GM18526 (cell line): ENCODE results near the gene TRIM14.

Source experiments
- POLR2A ChIP-seq: IDR thresholded peaks from 3 replicates; pipeline ENCODE4 v1.6.1; 2011; ENCODE audit not compliant: insufficient read length; ENCODE audit errors: extremely low read depth

TRIM14 gene

DNA sequence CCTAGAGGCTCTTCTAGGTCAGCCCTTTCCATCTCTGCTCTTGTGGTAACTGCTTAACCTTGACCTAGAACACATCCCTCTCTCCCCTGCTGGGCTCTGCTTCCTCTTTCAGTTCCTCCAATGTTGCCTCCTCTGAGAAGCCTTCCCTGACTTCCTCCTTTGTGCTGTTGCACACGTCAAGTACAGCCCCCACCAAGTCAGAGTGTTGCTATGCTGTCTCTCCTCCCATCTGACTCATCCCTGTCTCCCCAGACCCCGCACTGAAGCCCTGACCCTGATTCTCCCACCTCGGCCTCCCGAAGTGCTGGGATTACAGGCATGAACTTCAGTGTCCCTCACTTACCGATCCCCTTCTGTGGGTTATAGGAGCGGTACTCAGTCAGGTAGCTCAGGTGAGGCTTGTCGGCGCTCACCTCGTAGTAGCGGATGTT lies 10.4 kb upstream of the TRIM14 start:
- TF ChIP-seq POLR2A: no peak

DNA sequence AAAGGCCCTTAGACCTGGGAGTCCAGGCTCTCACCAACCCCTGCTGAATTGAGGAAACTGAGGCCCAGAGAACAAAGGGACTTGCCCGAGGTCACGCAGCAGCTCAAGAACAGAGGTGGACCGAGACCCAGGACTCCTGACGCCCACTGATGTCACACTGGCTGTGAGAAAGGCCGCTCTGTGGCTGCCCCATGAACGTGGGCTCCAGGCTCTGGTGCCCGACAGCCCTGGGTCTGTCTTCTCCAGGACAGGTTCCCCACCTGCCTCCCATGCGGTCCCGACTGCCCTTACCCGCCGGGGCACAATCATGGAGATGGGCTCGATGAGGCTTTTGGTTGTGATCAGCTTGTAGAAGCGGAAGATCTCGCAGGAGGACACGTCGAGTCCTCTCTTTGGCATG lies 9.3 kb upstream of the TRIM14 start:
- TF ChIP-seq POLR2A: no peak

DNA sequence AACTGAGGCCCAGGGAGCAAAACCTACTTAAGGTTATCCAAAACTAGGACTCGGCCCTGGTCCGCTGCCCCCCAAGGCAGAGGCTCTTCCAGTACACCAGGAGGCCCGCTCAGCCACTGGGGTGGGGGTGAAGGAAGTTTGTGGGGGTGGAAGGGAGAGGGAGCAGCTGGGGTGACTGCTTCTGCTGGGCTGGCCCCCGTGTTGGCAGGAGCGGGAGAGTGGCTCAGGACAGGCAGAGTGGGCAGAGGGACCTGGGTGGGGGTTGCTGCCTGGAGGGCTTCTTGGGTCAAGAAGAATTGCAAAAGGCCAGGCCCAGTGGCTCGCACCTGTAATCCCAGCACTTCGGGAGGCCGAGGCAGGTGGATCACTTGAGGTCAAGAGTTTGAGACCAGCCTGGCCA lies 8.2 kb upstream of the TRIM14 start:
- TF ChIP-seq POLR2A: no peak

DNA sequence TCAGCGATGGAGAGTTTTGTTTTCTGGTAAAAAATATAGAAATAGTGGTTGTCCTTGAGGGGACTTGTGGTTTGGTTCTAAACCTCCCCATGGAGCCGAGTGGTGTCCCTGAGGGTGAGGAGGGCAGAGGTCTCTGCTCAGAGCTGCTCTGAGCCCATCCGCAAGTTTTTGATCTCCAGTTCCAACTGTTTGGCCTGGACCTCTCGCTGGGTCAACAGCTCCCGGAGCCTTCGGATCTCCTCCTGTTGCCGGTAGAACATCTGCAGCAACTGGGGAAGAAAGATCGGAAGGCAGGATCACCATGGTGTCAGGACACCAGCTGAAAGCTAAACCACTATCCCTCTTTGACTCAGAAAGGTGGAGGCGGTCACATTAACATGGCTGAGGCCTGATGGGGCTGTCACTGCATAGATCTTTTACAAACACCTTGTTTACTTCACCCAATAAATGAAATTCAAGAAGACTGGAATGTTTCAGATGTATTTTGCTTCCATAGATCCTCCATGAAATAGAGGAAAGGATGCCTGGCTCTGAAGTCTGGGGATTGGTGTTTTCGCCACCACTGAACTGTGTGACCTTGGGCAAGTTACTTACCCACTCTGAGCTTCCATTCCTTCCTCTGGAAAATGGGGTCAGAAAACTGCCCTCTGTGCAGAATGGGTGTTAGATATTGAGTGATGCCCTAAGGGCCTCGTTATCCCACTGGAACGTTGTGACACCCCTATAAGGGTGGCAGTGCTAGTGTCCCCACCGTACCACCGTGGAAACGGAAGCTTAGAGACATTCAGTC lies 5.8 kb upstream of the TRIM14 start:
- no peak for TF ChIP-seq POLR2A

DNA sequence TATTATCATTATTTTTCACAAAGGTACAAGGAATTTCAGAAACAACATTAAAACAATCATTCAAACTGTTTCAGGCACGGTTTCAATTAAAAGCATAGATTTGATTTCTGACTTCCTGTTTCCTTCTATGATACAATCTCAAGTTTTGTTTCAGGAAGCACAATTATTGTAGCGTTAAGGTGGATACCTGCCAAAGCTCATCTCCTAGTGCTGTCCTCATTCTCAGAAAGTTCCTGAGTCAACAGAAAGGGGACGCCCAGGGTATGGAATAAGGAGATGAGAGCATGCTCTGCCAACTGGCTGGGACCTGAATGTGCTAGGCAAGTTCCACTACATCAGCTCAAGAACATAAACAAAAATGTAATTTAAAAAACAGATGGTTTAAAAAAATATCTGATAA lies 2.0 kb upstream of the TRIM14 start:
- no peak for TF ChIP-seq POLR2A

DNA sequence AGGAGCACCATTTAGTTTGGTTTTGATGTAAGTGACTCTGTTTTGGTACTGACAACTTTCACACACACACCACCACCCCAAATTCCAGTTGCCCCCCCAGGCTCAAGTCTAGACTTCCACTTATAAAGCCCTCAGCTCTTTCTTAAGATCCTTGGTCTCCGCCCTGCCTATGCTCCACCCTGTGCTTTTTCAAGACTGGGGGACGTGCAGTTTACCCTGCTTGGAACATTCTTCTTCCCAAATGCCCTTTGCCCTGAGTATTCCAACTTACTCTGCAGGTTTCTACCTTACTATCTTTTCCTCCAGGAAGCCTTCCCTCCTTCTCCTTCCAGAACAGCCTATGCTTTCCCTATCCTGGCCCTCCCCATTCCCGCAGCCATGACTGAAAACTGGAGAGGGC lies 1.5 kb upstream of the TRIM14 start:
- TF ChIP-seq POLR2A: no peak

DNA sequence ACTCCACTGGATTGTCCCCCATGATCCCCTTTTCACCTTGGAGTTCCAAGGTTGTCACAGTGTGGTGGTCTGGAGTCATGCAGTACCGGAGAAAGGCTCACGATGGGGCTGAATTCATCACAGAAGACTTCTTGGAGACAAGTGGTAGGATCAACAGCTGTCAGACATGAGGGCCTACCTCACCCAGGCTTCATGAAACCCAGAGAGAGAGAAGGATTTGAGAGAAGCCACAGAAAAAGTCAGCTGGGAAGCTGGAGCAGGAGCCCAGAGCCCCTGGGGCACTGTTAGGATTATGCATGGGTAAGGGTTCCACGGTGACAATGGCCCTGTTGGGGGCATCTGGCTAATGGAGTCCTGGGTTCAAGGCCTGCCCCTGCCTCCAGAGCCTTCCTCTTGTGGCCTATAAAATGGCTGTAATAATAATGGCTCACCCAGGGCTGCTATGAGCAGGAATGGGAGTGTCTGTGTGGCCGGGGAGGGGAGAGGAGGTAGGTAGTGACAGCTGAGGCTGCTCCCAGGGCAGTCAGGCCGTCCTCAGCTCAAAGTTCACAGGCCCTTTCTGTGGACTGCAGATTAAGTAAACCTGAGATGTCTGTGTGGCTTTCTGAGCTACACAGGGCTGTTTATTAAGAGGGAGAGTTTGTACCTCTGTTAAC lies 910 bp downstream of the TRIM14 start:
- no peak for TF ChIP-seq POLR2A

DNA sequence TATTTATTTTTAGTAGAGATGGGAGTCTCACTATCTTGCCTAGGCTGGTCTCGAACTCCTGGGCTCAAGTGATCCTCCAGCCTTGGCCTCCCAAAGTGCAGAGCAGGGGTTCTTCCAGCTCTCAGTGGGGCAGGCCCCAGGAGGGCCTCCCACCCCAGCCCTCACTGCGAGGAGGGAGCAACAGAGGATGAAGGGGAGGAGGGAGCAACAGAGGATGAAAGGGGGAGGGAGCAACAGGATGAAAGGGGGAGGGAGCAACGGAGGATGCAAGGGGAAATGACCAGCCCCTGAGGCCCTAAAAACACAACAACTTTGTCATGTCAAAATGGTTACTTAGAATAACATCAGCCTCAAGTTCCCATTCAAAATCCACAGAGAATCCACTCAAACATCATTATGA lies 10.0 kb downstream of the TRIM14 start:
- TF ChIP-seq POLR2A: no peak

DNA sequence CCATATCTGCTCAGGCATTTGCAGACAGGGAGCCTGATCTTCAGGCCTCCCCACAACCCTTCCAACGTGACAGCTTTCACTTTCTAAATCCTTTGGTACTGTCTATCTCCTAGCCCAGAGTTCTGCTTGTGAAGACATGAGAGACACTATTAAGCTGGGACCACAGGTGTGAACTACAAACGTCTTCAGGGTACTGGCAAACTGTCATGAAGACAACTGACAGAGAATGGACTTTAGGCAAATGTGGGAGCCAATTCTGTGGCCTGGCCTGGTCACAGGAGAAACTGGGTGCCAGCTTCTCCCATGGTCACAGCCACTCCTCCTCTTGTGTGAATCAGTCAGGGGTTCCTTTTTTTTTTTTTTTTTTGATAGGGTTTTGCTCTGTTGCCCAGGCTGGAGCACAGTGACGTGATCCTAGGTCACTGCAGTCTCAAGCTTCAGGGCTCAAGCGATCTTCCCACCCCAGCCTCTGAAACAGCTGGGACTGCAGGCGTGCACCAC lies 10.4 kb downstream of the TRIM14 start:
- TF ChIP-seq POLR2A: no peak

DNA sequence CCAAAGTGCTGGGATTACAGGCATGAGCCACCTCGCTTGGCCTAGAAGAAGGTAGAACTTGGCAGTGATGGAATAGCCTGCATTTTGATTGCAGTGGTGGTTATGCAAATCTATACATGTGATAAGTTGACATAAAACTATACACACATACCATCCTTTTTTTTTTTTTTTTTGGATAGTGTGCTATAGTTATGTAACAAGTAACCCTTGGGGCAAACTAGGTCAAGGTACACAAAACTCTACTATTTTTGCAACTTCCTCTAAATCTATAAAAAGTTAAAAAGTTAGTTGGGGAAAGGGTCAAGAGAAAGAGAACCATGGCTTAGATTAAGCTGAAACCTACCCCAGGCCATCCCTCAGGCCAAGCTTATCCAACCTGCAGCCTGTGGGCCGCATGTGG lies 11.1 kb downstream of the TRIM14 start:
- TF ChIP-seq POLR2A: no peak

DNA sequence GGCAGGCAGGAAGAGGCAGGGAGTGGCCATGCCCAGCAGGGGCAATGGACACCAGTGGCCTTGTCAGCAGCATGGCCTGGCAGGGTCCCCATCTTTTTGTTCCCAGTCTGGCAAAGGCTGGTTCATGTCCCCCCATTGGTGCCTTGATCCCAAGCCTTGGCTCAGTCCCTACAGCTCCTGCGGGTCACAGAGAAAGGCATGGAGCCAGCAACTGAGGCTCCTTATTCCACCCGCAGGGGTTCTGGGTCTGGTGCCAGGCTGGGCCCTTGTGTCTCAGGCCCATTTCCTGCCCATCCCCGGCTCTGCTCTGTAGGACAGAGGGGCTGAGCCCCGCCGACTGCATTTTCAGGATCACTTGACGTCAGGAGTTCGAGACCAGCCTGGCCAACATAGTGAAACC lies 14.0 kb downstream of the TRIM14 start:
- no peak for TF ChIP-seq POLR2A

DNA sequence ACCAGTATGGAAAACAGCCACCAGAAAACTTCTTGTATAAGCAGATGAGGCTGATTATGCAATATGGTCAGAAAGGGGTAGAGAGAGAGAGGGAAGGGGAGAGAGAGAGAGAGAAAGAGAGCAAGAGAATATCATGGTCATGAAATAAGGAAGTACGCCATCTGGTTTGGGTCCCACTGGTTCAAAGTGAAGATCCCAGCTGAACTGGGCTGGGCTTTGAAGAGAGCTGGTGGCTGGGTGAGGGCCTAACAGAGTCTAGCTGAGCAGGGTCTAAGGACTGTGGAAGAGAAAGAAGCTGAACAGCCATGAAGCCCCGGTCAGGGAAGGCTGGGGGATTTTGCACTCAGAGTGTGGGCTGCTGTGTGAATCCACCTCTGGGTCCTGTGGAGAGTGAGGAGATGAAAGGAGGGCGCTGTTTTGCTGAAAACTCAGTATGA lies 14.6 kb downstream of the TRIM14 start:
- no peak for TF ChIP-seq POLR2A

DNA sequence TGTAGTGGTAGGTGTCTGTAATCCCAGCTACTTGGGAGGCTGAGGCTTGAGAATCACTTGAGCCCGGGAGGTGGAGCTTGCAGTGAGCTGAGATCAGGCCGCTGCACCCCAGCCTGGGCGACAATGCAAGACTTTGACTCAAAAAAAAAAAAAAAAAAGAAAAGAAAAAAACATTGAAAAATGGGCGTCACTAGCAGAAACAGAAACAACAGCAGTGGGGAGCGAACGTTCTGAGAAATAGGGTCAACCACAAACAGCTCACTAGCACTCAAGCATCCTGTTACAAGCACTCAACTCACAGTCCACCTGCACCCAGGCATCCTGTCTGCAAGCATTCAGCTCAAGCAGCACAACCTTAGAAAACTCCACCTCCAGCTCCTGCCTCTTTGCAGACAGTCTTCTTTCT lies 17.2 kb downstream of the TRIM14 start:
- no peak for TF ChIP-seq POLR2A

DNA sequence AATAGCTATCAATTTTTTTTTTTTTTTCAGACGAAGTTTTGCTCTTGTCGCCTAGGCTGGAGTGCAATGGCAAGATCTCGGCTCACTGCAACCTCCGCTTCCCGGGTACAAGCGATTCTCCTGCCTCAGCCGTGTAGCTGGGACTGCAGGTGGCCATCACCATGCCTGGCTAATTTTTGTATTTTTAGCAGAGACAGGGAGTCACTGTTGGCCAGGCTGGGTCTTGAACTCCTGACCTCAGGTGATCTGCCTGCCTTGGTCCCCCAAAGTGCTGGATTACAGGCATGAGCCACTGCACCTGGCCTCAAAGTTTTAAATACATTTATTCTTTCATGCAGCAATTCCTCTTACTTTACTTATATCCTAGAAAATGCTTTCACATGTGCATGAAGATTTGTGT lies 17.6 kb downstream of the TRIM14 start:
- no peak for TF ChIP-seq POLR2A

DNA sequence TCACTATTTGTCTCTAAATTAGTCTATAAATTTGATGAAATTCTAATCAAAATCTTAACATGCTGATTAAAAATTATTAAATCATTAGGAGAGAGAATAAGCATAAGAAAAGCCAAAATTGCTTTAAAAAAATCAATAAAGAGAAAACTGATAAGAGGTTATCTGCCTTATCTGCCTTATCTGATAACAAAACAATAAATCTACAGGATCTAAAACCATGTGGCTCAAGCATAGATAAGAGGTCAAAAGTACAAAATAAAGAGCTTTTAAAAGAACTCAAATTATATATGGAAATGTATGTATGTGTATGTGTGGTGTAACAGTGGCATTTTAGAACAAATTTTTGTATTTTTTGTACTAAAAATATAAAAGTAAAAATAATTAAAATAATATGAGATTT lies 18.6 kb downstream of the TRIM14 start:
- TF ChIP-seq POLR2A: no peak

DNA sequence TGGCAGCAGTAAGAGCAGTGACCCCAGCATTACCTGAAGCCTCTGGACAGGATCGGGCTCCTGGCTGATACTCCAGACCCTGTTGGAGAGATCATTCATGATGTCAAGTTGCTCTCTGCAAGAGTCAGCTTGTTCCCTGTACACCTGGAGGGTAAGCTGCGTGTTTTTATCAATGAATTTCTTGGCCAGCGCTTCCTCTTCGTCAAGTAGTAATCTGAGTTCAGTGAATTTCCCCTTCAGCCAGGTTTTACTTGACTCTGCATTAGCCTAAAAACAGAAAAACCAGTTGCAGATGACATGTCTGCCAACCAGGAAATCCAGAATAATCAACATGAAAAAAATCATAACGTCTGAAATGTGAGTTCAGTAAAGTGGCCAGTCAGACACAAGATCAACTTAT lies 19.1 kb downstream of the TRIM14 start:
- no peak for TF ChIP-seq POLR2A
